DMS 273 (cell line): ENCODE measurements around the gene ADGRD1.

ENCODE experiments used
- DNase-seq: peaks from one replicate; lab custom pipeline; 2025; ENCODE audit not compliant: unreplicated experiment; lab: John Stamatoyannopoulos, UW

The ADGRD1 gene

GRCh38 chr12:131052063-131052781, 98.5 kb downstream of the ADGRD1 start:
- no peak for DNase-seq

- DNase-seq, result no peak
Observed at GRCh38 chr12:131052929-131053328, 99.2 kb downstream of the ADGRD1 start.

- no peak for DNase-seq
Observed at GRCh38 chr12:131053567-131053966, 99.9 kb downstream of the ADGRD1 start.

GRCh38 chr12:131054345-131055092, 100.8 kb downstream of the ADGRD1 start:
- no peak for DNase-seq

- no peak for DNase-seq
Observed at GRCh38 chr12:131055093-131055465, 101.4 kb downstream of the ADGRD1 start.

- DNase-seq, result no peak
Observed at GRCh38 chr12:131055596-131056233, 102.0 kb downstream of the ADGRD1 start.

- DNase-seq, result no peak
Observed at GRCh38 chr12:131056626-131057025, 102.9 kb downstream of the ADGRD1 start.

- DNase-seq, result peak; percentile 55
Observed at GRCh38 chr12:131057211-131057721, 103.6 kb downstream of the ADGRD1 start.

GRCh38 chr12:131057722-131058515, 104.2 kb downstream of the ADGRD1 start:
- no peak for DNase-seq

- no peak for DNase-seq
Observed at GRCh38 chr12:131058700-131059099, 105.0 kb downstream of the ADGRD1 start.

- DNase-seq, result no peak
Observed at GRCh38 chr12:131060011-131060703, 106.5 kb downstream of the ADGRD1 start.

GRCh38 chr12:131061041-131061806, 107.5 kb downstream of the ADGRD1 start:
- DNase-seq, result no peak

- no peak for DNase-seq
Observed at GRCh38 chr12:131063413-131063812, 109.7 kb downstream of the ADGRD1 start.

- DNase-seq, result no peak
Observed at GRCh38 chr12:131063960-131064359, 110.3 kb downstream of the ADGRD1 start.

GRCh38 chr12:131065279-131065678, 111.6 kb downstream of the ADGRD1 start:
- DNase-seq, result no peak

GRCh38 chr12:131065801-131066200, 112.1 kb downstream of the ADGRD1 start:
- no peak for DNase-seq

GRCh38 chr12:131066207-131066885, 112.6 kb downstream of the ADGRD1 start:
- no peak for DNase-seq

- no peak for DNase-seq
Observed at GRCh38 chr12:131066886-131067490, 113.3 kb downstream of the ADGRD1 start.
